RPMI8226 (cell line): Measurements from ENCODE around the gene OSCP1.
"Not testable (repeated sequence)": the region's sequence is repeated elsewhere in the genome, so short reads cannot be mapped to it uniquely, and the experiment has no call there.

Experiments
- DNase-seq: peaks from one replicate; pipeline ENCODE4 v3.0.0-alpha.2; 2015

Gene OSCP1

GRCh38 chr1:36450270-36450918 lies at the start of gene OSCP1:
Gene OSCP1, minus strand, starts transcription at chr1:36450451. Its CDS starts 82 bp downstream, at chr1:36450369.
- DNase-seq = peak; percentile 95

- no peak for DNase-seq
Observed at GRCh38 chr1:36497207-36497606, 47.0 kb upstream of the OSCP1 start.

- DNase-seq = no peak
Observed at GRCh38 chr1:36494971-36495370, 44.7 kb upstream of the OSCP1 start.

- no peak for DNase-seq
Observed at GRCh38 chr1:36493524-36493923, 43.3 kb upstream of the OSCP1 start.

GRCh38 chr1:36492491-36492890 lies 42.2 kb upstream of the OSCP1 start:
- DNase-seq = no peak

- not testable (repeated sequence) for DNase-seq
Observed at GRCh38 chr1:36489258-36490051, 39.2 kb upstream of the OSCP1 start.

GRCh38 chr1:36487906-36488305 lies 37.7 kb upstream of the OSCP1 start:
- no peak for DNase-seq

- not testable (repeated sequence) for DNase-seq
Observed at GRCh38 chr1:36487336-36487725, 37.1 kb upstream of the OSCP1 start.

- peak; percentile 71 for DNase-seq
Observed at GRCh38 chr1:36486439-36487335, 36.4 kb upstream of the OSCP1 start.

GRCh38 chr1:36486093-36486438 lies 35.8 kb upstream of the OSCP1 start:
- DNase-seq = no peak

- DNase-seq = no peak
Observed at GRCh38 chr1:36484099-36484498, 33.8 kb upstream of the OSCP1 start.

- DNase-seq = no peak
Observed at GRCh38 chr1:36482724-36483388, 32.6 kb upstream of the OSCP1 start, which contains the start of gene CSF3R. Gene CSF3R, minus strand, starts transcription at chr1:36482913. Its CDS starts 3,417 bp downstream, at chr1:36479496.

GRCh38 chr1:36481771-36482723 lies 31.8 kb upstream of the OSCP1 start:
- no peak for DNase-seq

- no peak for DNase-seq
Observed at GRCh38 chr1:36481091-36481490, 30.8 kb upstream of the OSCP1 start.

- DNase-seq = no peak
Observed at GRCh38 chr1:36480161-36480560, 29.9 kb upstream of the OSCP1 start.

- no peak for DNase-seq
Observed at GRCh38 chr1:36479505-36480051, 29.3 kb upstream of the OSCP1 start.

GRCh38 chr1:36477615-36478014 lies 27.4 kb upstream of the OSCP1 start:
- not testable (repeated sequence) for DNase-seq

GRCh38 chr1:36476945-36477344 lies 26.7 kb upstream of the OSCP1 start:
- DNase-seq = no peak

GRCh38 chr1:36475910-36476604 lies 25.8 kb upstream of the OSCP1 start:
- no peak for DNase-seq

- DNase-seq = no peak
Observed at GRCh38 chr1:36475341-36475740, 25.1 kb upstream of the OSCP1 start.

- no peak for DNase-seq
Observed at GRCh38 chr1:36472656-36473055, 22.4 kb upstream of the OSCP1 start.
